ENCODE measurements around the gene FRMD5. TPM values are rescaled to one million over a fixed set of nuclear protein-coding genes. Genes with fewer than 3 reads are reported as not detected.
A peak's percentile ranks its signal among the peaks of the same experiment; 100 is the strongest.
"Not testable (repeated sequence)": the region's sequence is repeated elsewhere in the genome, so short reads cannot be mapped to it uniquely, and the experiment has no call there.

FRMD5 gene
- polyA plus RNA-seq, 1 experiment: 5.2 TPM

GRCh38 chr15:43872416-43873020 is 322.6 kb downstream of the FRMD5 start:
- peak; percentile 51 for DNase-seq (ENCODE audit: low read depth, low spot score)
- peak; percentile 80 for TF ChIP-seq CTCF (IDR thresholded peaks at IDR 0.05; ENCODE audit: low read depth, low read length)
- ChIA-PET CTCF (interaction anchor here (0.5 to 2.5 kb wide), 27 partner anchors 9 to 677 kb away, joined by 3 to 15 read pairs (median 4); partner anchors contain the start of genes CTDSPL2, EIF3J and SERF2), POLR2A (no interaction called here)
- Histone ChIP-seq H3K27me3 (ENCODE audit: control insufficient read depth, insufficient read depth, low read length) (no peaks in the 10 kb centered on the region), H3K27ac (ENCODE audit: low read depth, low read length) (no peak overlapping the region), H3K4me3 (ENCODE audit: low read depth, low read length) (no peak overlapping the region), H3K9me3 (ENCODE audit: control insufficient read depth, insufficient read depth, low read length) (no peaks in the 10 kb centered on the region)

- ChIA-PET CTCF (interaction anchor here (0.5 to 2.5 kb wide), 18 partner anchors 9 to 678 kb away, joined by 3 to 15 read pairs (median 5); partner anchors contain the start of genes CTDSPL2 and EIF3J), POLR2A (no interaction called here)
- Histone ChIP-seq H3K27me3 (ENCODE audit: control insufficient read depth, insufficient read depth, low read length) (no peaks in the 10 kb centered on the region), H3K4me3 (ENCODE audit: low read depth, low read length) (no peak overlapping the region), H3K27ac (ENCODE audit: low read depth, low read length) (no peak overlapping the region), H3K9me3 (ENCODE audit: control insufficient read depth, insufficient read depth, low read length) (no peaks in the 10 kb centered on the region)
- no peak for DNase-seq (ENCODE audit: low read depth, low spot score)
- no peak for TF ChIP-seq CTCF (IDR thresholded peaks at IDR 0.05; ENCODE audit: low read depth, low read length)
Measured at GRCh38 chr15:43871835-43872234, 323.2 kb downstream of the FRMD5 start.

DNA sequence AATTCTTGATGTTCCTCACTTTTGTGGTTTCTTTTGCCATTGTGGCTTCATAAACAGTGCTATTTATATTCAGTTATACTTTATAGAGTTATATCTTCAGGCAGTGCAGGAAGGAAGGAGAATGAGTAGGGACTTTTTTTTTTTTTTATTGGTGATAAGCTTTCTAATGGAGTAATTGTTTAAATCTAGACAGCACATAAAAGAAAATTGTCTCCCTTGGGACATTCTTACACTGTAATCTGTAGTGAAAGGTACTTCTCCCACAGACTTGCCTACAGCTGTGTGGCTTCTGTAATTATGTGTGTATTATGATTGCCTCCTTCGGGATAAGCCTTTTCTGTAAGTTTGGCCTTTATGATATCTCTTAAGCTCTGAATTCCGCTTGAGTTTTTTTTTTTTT is 326.7 kb downstream of the FRMD5 start:
- Histone ChIP-seq H3K9me3 (ENCODE audit: control insufficient read depth, insufficient read depth, low read length) (no peaks in the 10 kb centered on the region), H3K27ac (ENCODE audit: low read depth, low read length) (no peak overlapping the region), H3K4me3 (ENCODE audit: low read depth, low read length) (no peak overlapping the region), H3K27me3 (ENCODE audit: control insufficient read depth, insufficient read depth, low read length) (no peaks in the 10 kb centered on the region)
- no peak for TF ChIP-seq CTCF (IDR thresholded peaks at IDR 0.05; ENCODE audit: low read depth, low read length)
- CTCF ChIA-PET: interaction anchor here (0.6 to 1.4 kb wide), 5 partner anchors 14 to 682 kb away, joined by 3 to 4 read pairs (median 3); no protein-coding TSS in a partner anchor
- POLR2A ChIA-PET: interaction anchor here (0.5 kb wide), 1 partner anchor 405 kb away, joined by 6 read pairs; no protein-coding TSS in a partner anchor
- DNase-seq (ENCODE audit: low read depth, low spot score): no peak

- no peak overlapping the region for H3K4me3 ChIP-seq (ENCODE audit: low read depth, low read length)
- no peak for TF ChIP-seq CTCF (IDR thresholded peaks at IDR 0.05; ENCODE audit: low read depth, low read length)
- DNase-seq (ENCODE audit: low read depth, low spot score): no peak
- H3K27ac ChIP-seq (ENCODE audit: low read depth, low read length): no peak overlapping the region
- H3K9me3 ChIP-seq (ENCODE audit: control insufficient read depth, insufficient read depth, low read length): no peaks in the 10 kb centered on the region
- ChIA-PET POLR2A (interaction anchor here (0.7 kb wide), 1 partner anchor 11 kb away, joined by 9 read pairs; no protein-coding TSS in a partner anchor), CTCF (interaction anchor here (0.5 kb wide), 1 partner anchor 26 kb away, joined by 3 read pairs; no protein-coding TSS in a partner anchor)
- H3K27me3 ChIP-seq (ENCODE audit: control insufficient read depth, insufficient read depth, low read length): no peaks in the 10 kb centered on the region
Measured at GRCh38 chr15:43867096-43867495, 328.0 kb downstream of the FRMD5 start.

GRCh38 chr15:43866636-43867035 is 328.4 kb downstream of the FRMD5 start:
- H3K4me3 ChIP-seq (ENCODE audit: low read depth, low read length); H3K27ac ChIP-seq (ENCODE audit: low read depth, low read length); DNase-seq (ENCODE audit: low read depth, low spot score); H3K9me3 ChIP-seq (ENCODE audit: control insufficient read depth, insufficient read depth, low read length); CTCF ChIA-PET; H3K27me3 ChIP-seq (ENCODE audit: control insufficient read depth, insufficient read depth, low read length): not testable (repeated sequence)
- POLR2A ChIA-PET: interaction anchor here (0.7 kb wide), 1 partner anchor 11 kb away, joined by 9 read pairs; no protein-coding TSS in a partner anchor

Data from AG04450 (cell line).